ENCODE data around the gene MVK. TPM values are rescaled to one million over a fixed set of nuclear protein-coding genes. Genes with fewer than 3 reads are reported as not detected.

Gene MVK
- total and polyA plus RNA-seq, 2 experiments from 2014 or later: 6.7 to 11.8 TPM

DNA sequence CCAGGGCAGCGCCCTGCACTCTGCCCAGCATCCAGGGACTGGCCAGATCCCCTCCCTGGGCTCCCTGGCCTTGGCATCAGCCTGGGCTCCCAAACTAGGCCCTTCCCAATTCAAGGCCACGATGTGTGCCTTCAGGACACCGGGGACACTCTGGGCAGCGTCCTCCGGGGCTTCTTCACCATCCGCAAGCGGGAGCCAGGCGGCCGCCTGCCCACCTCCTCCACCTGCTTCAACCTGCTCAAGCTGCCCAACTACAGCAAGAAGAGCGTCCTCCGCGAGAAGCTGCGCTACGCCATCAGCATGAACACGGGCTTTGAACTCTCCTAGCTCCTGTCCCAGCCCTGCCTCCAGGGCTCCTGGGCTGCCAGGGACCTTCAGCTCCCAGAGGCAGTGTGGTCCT lies 39.1 kb upstream of the MVK start:
- H3K9ac ChIP-seq: no peak overlapping the region
- H3K9me3 ChIP-seq (ENCODE audit: low read depth): no peaks in the 10 kb centered on the region
- no peak overlapping the region for H3K27ac ChIP-seq
- H3F3A ChIP-seq (ENCODE audit: insufficient read depth): no peaks in the 10 kb centered on the region
- H3K27me3 ChIP-seq (replicated peaks; ENCODE audit: insufficient read depth): no peaks in the 10 kb centered on the region
- no peaks in the 10 kb centered on the region for H4K20me1 ChIP-seq (ENCODE audit: insufficient read depth)
- H2AFZ ChIP-seq: no peak overlapping the region
- peaks cover under 1% of the 10 kb centered on the region; the same call in 1 of the 2 replicates for H3K36me3 ChIP-seq (ENCODE audit: low read depth)
- no peak overlapping the region for H3K4me2 ChIP-seq (ENCODE audit: unreplicated experiment)
- H3K9me2 ChIP-seq (ENCODE audit: insufficient read depth): no peaks in the 10 kb centered on the region
- no peak overlapping the region for H3K4me3 ChIP-seq
- WGBS, 2 experiments (ENCODE audit: low coverage in 1 of 2, low lambda C conversion rate in 2 of 2, missing lambda C conversion rate in 2 of 2): 96 to 99% methylated on average over 15 of the region's 15 CpGs
- peaks cover 4% of the 10 kb centered on the region; the same call in 1 of the 2 replicates for H3K4me1 ChIP-seq (ENCODE audit: insufficient read depth)
- no peaks in the 10 kb centered on the region for H3K79me2 ChIP-seq (ENCODE audit: insufficient read depth)
- in situ Hi-C loops (cut with MboI): no loop called here
- TF ChIP-seq EZH2phosphoT487 (IDR thresholded peaks at IDR 0.05; ENCODE audit: insufficient read depth, low read depth) (no peak), EZH2 (IDR thresholded peaks at IDR 0.05; ENCODE audit: insufficient read depth, poor library complexity, severe bottlenecking) (no peak)
- no peak for DNase-seq

GRCh38 chr12:109535231-109535862 lies 38.2 kb upstream of the MVK start:
- no peaks in the 10 kb centered on the region for H3K9me2 ChIP-seq (ENCODE audit: insufficient read depth)
- no peak for DNase-seq

DNA sequence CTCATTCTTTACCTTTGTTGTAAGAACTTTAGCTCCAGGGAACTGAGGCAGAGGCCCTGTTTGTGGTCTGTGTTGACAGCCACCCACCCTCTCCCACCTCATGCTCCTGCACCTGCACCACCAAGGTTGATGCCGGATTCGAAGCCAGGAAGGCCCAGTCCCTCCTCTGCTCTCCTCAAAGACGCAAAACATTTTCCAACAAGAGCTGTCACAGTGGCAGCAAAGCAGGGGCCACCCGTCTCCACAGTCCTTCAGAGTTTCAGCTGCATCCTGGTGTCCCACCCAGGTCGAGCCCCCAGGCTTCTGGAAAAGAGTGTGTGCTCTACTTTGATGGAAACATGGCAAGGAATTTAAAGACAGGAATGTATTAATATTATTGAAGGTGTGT lies 37.7 kb upstream of the MVK start:
- H3F3A ChIP-seq (ENCODE audit: insufficient read depth): no peaks in the 10 kb centered on the region
- H3K9me3 ChIP-seq (ENCODE audit: low read depth): no peaks in the 10 kb centered on the region
- H3K4me1 ChIP-seq (ENCODE audit: insufficient read depth): peaks cover 7% of the 10 kb centered on the region; the same call in 1 of the 2 replicates
- no peak overlapping the region for H3K27ac ChIP-seq
- H3K4me2 ChIP-seq (ENCODE audit: unreplicated experiment): no peak overlapping the region
- H3K27me3 ChIP-seq (replicated peaks; ENCODE audit: insufficient read depth): no peaks in the 10 kb centered on the region
- H3K9ac ChIP-seq: no peak overlapping the region
- H3K79me2 ChIP-seq (ENCODE audit: insufficient read depth): no peaks in the 10 kb centered on the region
- no peaks in the 10 kb centered on the region; the same call in 1 of the 2 replicates for H3K36me3 ChIP-seq (ENCODE audit: low read depth)
- H3K9me2 ChIP-seq (ENCODE audit: insufficient read depth): no peaks in the 10 kb centered on the region
- no peak overlapping the region for H3K4me3 ChIP-seq
- 91 to 93% methylated on average over 5 of the region's 5 CpGs for WGBS, 2 experiments (ENCODE audit: low coverage in 1 of 2, low lambda C conversion rate in 2 of 2, missing lambda C conversion rate in 2 of 2)
- TF ChIP-seq EZH2 (IDR thresholded peaks at IDR 0.05; ENCODE audit: insufficient read depth, poor library complexity, severe bottlenecking) (no peak), EZH2phosphoT487 (IDR thresholded peaks at IDR 0.05; ENCODE audit: insufficient read depth, low read depth) (no peak)
- H4K20me1 ChIP-seq (ENCODE audit: insufficient read depth): no peaks in the 10 kb centered on the region
- no peak for DNase-seq
- no peak overlapping the region for H2AFZ ChIP-seq
- in situ Hi-C loops (cut with MboI): no loop called here

More at GRCh38 chr12:109535231-109535862, 38.2 kb upstream of the MVK start:
- Histone ChIP-seq H3K27ac (no peak overlapping the region), H3K9me3 (ENCODE audit: low read depth) (no peaks in the 10 kb centered on the region), H3K27me3 (replicated peaks; ENCODE audit: insufficient read depth) (no peaks in the 10 kb centered on the region), H3K4me2 (ENCODE audit: unreplicated experiment) (no peak overlapping the region), H2AFZ (no peak overlapping the region), H4K20me1 (ENCODE audit: insufficient read depth) (no peaks in the 10 kb centered on the region), H3F3A (ENCODE audit: insufficient read depth) (no peaks in the 10 kb centered on the region), H3K4me3 (no peak overlapping the region), H3K79me2 (ENCODE audit: insufficient read depth) (no peaks in the 10 kb centered on the region), H3K36me3 (ENCODE audit: low read depth) (no peaks in the 10 kb centered on the region; the same call in 1 of the 2 replicates), H3K4me1 (ENCODE audit: insufficient read depth) (peaks cover 7% of the 10 kb centered on the region; the same call in 1 of the 2 replicates), H3K9ac (no peak overlapping the region)
- TF ChIP-seq EZH2phosphoT487 (IDR thresholded peaks at IDR 0.05; ENCODE audit: insufficient read depth, low read depth) (no peak), EZH2 (IDR thresholded peaks at IDR 0.05; ENCODE audit: insufficient read depth, poor library complexity, severe bottlenecking) (no peak)
- WGBS, 2 experiments (ENCODE audit: low coverage in 1 of 2, low lambda C conversion rate in 2 of 2, missing lambda C conversion rate in 2 of 2): 90 to 92% methylated on average over 24 to 25 of the region's 25 CpGs
- in situ Hi-C loops (cut with MboI): no loop called here

GRCh38 chr12:109537136-109537535 lies 36.5 kb upstream of the MVK start:
- in situ Hi-C loops (cut with MboI): no loop called here
- WGBS, 2 experiments (ENCODE audit: low coverage in 1 of 2, low lambda C conversion rate in 2 of 2, missing lambda C conversion rate in 2 of 2): 90 to 93% methylated on average over 8 of the region's 8 CpGs
- H3K4me3 ChIP-seq: no peak overlapping the region
- H4K20me1 ChIP-seq (ENCODE audit: insufficient read depth): no peaks in the 10 kb centered on the region
- DNase-seq: no peak
- H3K27ac ChIP-seq: no peak overlapping the region
- H3K27me3 ChIP-seq (replicated peaks; ENCODE audit: insufficient read depth): no peaks in the 10 kb centered on the region
- no peak overlapping the region for H3K4me2 ChIP-seq (ENCODE audit: unreplicated experiment)
- no peak overlapping the region for H3K9ac ChIP-seq
- no peaks in the 10 kb centered on the region for H3F3A ChIP-seq (ENCODE audit: insufficient read depth)
- TF ChIP-seq EZH2 (IDR thresholded peaks at IDR 0.05; ENCODE audit: insufficient read depth, poor library complexity, severe bottlenecking): no peak
- TF ChIP-seq EZH2phosphoT487 (IDR thresholded peaks at IDR 0.05; ENCODE audit: insufficient read depth, low read depth): no peak
- H3K36me3 ChIP-seq (ENCODE audit: low read depth): no peaks in the 10 kb centered on the region
- H3K79me2 ChIP-seq (ENCODE audit: insufficient read depth): no peaks in the 10 kb centered on the region
- H3K4me1 ChIP-seq (ENCODE audit: insufficient read depth): peaks cover 12% of the 10 kb centered on the region; the same call in 1 of the 2 replicates
- H3K9me2 ChIP-seq (ENCODE audit: insufficient read depth): no peaks in the 10 kb centered on the region
- no peaks in the 10 kb centered on the region for H3K9me3 ChIP-seq (ENCODE audit: low read depth)
- no peak overlapping the region for H2AFZ ChIP-seq

Data from GM23248 (cell line).